Hematopoietic multipotent progenitor cell (in vitro differentiated cells): ENCODE data around the gene TLL2. TPM values are rescaled to one million over a fixed set of nuclear protein-coding genes. Genes with fewer than 3 reads are reported as not detected.
"Not testable (repeated sequence)": the region's sequence is repeated elsewhere in the genome, so short reads cannot be mapped to it uniquely, and the experiment has no call there.

Source experiments
- DNase-seq, 3 donors: peaks; one replicate each; pipeline ENCODE4 v3.0.0-alpha.2; 2011 to 2015; ENCODE audit warnings: low read depth in 2 of 3, low spot score in 2 of 3
- total RNA-seq: library from RNA; depleted of rRNA; stranded (reverse); fragments of >200 nt; gene quantifications from one replicate; pipeline ENCODE4 v1.2.3, GENCODE V29; 2012

TLL2 gene
- 0.27 TPM for total RNA-seq

DNA sequence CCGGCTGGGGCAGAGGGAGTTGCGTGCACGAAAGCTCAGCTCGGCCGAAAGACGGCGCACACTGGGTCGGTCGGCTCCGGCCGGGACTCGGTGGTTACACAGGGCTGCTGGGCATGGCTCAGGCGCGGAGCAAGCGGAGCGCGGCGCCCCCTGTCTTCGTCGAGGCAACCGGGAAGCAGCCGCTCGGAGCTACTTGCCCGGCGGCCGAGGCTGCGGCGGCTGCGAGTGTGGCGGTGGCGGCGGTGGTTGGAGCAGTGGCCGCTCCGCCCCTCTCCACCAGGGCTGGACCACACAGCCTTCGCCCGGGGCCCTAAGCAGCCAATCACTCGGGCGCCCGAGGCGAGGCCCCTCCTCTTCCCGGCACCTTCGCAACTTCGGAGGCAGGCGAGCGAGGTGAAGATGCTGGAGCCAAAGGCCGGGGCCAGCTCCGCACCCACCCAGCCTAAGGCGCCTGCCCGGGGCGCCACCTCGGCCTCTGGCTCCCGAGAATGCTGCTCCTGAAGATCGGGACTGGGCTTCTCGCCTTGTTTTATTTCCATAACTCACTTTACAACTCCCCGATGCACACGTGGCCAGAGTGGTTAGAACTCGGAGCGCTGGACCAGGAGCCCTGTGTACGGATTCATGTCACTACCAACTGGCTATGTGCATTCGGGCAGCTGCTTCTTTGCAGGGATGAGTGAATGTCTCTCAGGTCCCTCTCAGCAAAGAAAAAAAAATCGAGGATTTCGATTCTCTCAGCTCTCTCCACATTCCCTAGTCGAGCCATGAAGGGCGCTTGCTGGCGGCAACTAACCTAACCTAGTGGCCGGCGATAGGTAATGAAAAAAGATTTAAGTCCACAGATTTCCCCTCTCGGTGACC, at the start of gene TLL2:
Gene TLL2 (minus strand): TSS at position 229 of the 864 bp plus-strand sequence. CDS start 241 bp downstream, outside the sequence.
- DNase-seq = peak; percentile 19 to 78 (median 70)

GRCh38 chr10:96560966-96561887, 47.5 kb upstream of the TLL2 start:
- DNase-seq = no peak

GRCh38 chr10:96560489-96560888, 46.8 kb upstream of the TLL2 start:
- no peak for DNase-seq

GRCh38 chr10:96556003-96556402, 42.3 kb upstream of the TLL2 start:
- DNase-seq = peak in 2 of 3 donors; percentile 12 to 60

GRCh38 chr10:96555330-96555729, 41.6 kb upstream of the TLL2 start:
- DNase-seq = no peak

DNA sequence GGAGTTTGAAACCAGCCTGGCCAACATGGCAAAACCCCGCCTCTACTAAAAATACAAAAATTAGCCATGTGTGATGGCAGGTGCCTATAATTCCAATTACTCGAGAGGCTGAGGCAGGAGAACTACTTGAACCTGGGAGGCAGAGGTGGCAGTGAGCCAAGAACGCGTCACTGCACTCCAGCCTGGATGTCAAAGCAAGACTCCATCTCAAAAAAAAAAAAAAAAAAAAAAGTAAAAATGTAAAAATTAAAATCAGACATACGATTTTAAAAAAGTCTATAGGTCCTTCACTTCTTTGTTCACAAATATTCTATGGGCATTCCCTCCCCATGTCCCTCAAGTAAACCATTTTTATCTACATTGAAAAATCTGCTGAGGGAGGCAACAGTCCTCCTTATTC, 34.9 kb upstream of the TLL2 start:
- no peak for DNase-seq

DNA sequence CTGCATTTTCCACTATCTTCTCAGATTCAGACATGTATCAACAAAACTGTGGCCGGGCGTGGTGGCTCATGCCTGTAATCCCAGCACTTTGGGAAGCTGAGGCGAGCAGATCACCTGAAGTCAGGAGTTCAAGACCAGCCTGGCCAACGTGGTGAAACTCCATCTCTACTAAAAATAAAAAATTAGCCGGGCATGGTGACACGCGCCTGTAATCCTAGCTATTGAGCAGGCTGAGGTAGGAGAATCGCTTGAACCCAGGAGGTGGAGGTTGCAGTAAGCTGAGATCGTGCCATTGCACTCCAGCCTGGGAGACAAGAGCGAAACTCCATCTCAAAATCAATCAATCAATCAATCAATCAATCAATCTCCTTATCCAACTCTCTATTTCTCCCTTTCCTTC, 31.8 kb upstream of the TLL2 start:
- not testable (repeated sequence) for DNase-seq

DNA sequence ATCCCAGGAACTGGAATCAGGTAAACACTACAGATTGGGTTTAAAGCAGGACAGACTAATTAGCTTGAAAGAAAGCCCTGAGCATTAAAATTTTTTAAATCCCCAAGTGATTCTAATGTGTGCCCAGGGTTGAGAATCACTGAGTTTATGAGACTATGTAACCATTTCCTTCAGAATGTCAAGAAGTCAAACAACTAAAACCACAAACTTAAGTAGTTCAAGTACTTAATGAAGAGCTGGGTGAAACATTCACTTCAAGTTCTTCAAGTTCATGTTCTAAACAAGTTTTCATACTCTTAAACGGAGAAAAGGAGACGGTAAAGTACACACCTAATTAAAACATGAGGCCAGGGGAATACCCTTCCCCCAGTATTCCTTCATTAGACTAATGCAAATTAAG, 28.2 kb upstream of the TLL2 start:
- no peak for DNase-seq

- no peak for DNase-seq
These were observed 26.5 kb upstream of the TLL2 start for GRCh38 chr10:96540240-96540639.

- DNase-seq = no peak
These were observed 25.0 kb upstream of the TLL2 start for GRCh38 chr10:96538683-96539082.

- DNase-seq = no peak
These were observed 22.4 kb upstream of the TLL2 start for GRCh38 chr10:96536129-96536528.

DNA sequence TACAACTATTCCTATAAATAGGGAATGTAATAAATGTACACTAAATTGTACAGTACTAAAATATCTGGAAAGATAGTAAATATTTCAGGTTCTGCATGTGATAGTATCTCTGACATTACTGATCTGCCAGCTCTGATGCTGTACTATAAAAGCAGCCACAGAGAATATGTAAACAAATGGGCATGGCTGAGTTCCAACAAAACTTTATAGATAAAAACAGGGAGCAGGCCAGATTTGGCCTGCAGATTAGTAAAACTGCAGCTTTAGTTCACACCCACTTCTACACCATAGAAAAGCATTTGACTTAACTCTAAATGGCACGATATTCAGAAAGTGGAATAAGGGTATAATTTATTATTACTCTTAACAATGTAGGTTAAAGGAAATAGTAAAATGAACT, 18.8 kb upstream of the TLL2 start:
- no peak for DNase-seq

- DNase-seq = peak in 2 of 3 donors; percentile 10 to 25
These were observed 16.0 kb upstream of the TLL2 start for GRCh38 chr10:96529634-96530279.

GRCh38 chr10:96524741-96525140, 11.0 kb upstream of the TLL2 start:
- DNase-seq = no peak

- DNase-seq = no peak
These were observed 3.6 kb upstream of the TLL2 start for GRCh38 chr10:96517284-96517683.

- no peak for DNase-seq
These were observed 2.6 kb upstream of the TLL2 start for GRCh38 chr10:96516337-96516736.

DNA sequence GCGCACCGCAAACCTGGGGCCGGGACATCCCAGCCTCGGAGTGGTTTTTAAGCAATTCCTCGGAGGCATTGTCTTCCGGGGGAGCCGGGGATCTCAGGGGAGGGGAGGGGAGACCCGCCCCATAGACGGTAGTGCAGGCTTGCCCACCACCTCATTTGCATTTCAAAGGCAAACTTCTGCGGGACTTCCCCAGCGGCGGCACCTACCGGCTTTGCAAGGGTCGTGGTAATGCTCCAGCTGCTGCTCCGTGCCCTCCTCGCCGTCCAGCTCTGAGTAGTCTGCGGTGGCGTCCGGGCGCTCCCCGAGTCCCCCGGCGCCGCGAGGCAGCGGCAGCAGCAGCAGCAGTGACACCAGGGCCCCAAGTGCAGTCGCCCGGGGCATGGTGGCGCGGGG, 425 bp downstream of the TLL2 start:
- peak in 1 of 3 donors; percentile 10 for DNase-seq

- peak in 2 of 3 donors; percentile 8 to 14 for DNase-seq
These were observed 1.0 kb downstream of the TLL2 start for GRCh38 chr10:96512524-96513304.

DNA sequence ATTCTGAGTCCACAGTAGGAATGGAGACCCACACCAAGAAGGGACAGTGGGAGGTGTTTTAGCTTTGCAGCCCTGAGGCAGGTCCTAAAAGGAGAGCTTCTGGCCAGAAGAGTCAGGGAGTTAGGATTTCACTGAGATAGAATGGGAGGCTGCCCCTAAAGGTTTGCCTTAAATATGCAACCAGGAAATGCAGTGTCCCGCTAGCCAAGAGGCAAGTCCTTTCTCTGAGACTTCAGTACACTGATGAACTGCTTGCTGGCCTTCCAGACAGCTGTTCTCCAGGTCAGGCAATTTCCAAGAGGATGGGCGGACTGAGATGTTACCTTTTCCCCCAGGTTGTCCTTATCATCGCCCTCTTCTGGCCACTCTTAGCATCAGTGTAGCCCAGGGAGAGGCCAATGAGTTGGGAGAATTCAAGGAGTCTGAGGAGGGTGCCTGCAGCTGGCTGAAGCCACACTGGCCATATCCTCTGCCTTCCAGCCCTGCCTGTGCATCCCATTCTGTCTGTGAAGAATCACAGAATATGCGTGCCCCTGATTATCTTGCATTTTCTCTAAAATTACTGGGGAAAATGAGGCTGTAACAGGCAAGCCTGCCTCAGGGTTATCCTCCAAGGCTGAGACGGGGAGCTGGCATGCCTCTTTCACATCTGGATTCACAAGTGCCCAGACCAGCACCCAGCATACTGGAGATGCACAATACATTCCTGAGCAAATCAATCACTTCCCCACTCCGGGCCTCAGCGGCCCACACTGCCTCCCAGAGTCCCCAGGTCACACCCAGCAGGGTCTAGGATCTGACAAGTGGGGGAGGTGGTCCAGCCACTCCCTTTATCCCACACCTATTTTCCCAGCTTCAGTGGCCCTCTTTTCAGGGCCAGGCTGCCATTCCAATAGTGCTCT, 2.4 kb downstream of the TLL2 start:
- DNase-seq = peak in 2 of 3 donors; percentile 20 to 40
